IPS-NIHi7 (cell line): ENCODE data around the gene TTLL9.
A peak's percentile ranks its signal among the peaks of the same experiment; 100 is the strongest.

Source experiments
- DNase-seq: peaks from one replicate; pipeline ENCODE4 v3.0.0; 2012; ENCODE audit warnings: mixed read lengths; ENCODE audit errors: extremely low spot score

The TTLL9 gene

GRCh38 chr20:31879143-31879987, 8.9 kb downstream of the TTLL9 start:
- DNase-seq, result peak; percentile 99

DNA sequence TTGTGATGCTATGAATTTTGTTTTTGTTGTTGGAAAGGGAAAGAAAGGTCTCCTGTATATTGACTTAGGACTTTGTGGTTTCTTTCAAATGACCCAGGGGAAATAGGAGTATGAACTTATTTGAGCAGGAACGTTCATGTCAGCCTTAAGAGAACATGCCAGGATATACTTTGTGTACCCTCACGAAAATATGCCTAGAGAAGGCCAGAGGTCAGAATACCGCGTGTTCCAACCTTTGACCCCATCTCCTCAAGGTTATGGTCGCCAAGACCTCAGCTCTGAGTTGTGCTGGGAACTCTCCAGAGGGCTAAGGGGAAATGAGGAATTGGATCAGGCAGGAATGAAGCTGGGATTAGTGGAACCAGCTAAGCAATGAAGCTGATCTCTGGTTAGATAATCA, 11.5 kb downstream of the TTLL9 start:
- DNase-seq, result no peak

DNA sequence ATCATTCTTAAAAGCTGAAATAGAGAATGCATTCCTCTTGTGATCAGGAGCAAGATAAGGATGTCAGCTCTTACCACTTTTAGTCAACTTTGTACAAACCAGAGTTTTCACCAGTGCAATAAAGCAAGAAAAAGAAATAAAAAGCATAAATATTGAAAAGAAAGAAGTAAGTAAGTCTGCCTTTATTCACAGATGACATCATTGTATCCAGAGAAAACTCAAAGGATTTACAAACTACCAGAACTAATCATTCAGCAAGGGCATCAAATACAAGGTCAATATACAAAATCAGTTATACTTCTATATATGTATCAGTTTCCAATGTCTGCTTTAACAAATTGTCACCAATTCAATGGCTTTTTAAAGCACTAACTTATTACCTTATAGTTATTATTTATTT, 13.4 kb downstream of the TTLL9 start:
- no peak for DNase-seq

GRCh38 chr20:31890646-31891045, 20.2 kb downstream of the TTLL9 start:
- DNase-seq, result no peak

GRCh38 chr20:31894980-31895675, 24.7 kb downstream of the TTLL9 start:
- peak; percentile 50 for DNase-seq

- DNase-seq, result no peak
These were observed 25.6 kb downstream of the TTLL9 start for GRCh38 chr20:31896049-31896448.

GRCh38 chr20:31897541-31897940, 27.1 kb downstream of the TTLL9 start:
- DNase-seq, result no peak

- no peak for DNase-seq
These were observed 31.2 kb downstream of the TTLL9 start for GRCh38 chr20:31901615-31902014.

- DNase-seq, result no peak
These were observed 33.4 kb downstream of the TTLL9 start for GRCh38 chr20:31903627-31904386.

- DNase-seq, result no peak
These were observed 35.6 kb downstream of the TTLL9 start for GRCh38 chr20:31906001-31906400.

GRCh38 chr20:31907046-31907445, 36.6 kb downstream of the TTLL9 start:
- no peak for DNase-seq

DNA sequence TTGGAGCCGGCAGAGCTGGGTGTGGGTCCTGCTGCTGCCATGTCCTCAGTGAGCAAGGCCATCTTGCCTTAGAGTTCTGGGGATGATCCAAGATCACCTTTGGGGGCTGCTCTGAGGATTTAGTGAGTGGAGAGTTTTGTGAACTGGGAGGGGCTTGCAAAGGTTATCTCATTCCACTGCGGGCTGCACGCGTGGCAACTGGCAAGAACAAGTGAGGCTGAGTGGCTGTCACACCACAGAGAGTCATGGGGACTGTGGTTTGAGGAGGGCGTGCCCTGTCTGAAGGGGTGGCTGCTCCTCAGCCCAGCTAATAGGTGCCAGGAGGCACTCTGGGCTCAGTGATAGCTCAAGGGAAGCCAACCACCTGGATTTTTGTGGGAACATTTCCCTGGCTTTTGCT, 37.6 kb downstream of the TTLL9 start:
- no peak for DNase-seq

DNA sequence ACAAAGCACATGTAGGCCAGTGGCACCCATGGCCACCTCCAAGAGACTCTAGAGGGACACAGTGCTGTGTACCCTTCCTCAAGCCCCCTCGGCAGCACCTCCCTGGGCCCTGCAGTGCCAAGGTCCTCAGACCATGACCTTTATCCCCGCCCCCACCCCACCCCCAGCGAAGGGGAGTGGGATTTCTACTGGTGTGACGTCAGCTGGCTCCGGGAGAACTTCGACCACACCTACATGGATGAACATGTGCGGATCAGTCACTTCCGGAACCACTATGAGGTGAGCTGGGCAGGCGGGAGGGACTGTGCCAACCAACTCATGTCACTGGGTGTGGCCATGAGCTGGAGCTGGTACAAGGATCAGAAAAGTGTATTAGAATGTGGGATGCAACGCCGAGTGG, 38.0 kb downstream of the TTLL9 start:
- DNase-seq, result no peak

DNA sequence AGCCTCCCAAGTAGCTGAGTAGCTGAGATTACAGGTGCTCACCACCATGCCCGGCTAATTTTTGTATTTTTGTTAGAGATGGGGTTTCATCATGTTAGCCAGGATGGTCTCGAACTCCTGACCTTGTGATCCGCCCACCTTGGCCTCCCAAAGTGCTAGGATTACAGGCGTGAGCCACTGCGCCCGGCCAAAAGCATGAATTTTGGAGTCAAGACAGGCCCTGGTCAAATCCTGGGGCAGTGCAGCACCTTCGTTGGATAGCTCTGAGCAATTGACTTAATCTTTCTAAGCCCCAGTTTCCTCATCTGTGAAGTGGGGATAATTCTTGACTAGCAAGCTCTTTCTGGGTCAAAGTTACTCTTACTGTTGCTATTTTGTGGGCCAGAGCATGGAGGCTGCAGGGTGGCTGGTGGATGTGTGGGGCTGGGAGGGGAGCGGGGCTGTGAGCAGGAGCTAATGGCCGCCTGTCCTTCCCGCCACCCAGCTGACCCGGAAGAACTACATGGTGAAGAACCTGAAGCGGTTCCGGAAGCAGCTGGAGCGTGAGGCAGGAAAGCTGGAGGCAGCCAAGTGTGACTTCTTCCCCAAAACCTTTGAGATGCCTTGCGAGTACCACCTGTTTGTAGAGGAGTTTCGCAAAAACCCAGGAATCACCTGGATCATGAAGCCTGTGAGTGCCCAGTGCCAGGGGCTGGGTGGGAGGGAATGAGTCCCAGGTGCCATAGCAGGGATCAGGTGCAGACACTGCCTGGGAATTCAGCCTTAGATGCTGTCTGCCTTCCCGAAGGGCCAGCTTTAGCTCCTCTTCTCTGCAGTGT, 39.0 kb downstream of the TTLL9 start:
- DNase-seq, result no peak

DNA sequence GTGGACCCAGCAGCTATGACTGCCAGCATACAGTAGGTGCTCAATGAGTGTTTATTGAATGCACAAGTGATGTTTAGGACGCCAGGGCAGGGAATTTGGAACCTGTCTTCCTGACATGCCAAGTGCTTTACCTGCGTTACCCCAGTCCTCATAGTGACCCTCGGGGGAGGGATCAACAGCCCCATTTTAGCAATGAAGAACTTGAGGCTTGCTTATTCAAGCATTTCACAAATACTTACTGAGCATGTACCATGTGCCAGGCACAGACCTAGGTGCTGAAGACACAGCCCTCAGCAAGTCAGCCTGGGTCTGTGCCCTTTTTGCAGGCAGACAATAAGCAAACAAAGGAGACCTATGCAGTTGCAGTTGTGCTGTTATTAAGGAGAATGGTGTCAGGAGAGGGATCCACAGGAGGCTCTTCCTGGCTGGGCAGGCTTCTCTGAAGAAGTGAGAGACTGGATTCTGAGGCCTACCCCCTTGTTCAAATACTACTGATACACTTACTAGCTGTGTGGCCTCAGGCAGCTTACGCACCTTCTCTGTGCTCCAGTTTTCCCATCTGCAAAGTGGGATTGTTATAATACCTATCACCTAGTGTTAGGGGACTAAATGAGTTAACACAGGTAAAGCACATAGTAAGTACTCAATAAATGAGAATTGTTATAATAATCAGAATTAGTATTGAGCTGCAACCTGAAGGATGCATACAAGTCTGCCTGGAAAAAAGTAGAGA, 39.8 kb downstream of the TTLL9 start:
- DNase-seq, result no peak

- no peak for DNase-seq
These were observed 43.2 kb downstream of the TTLL9 start for GRCh38 chr20:31913431-31914157.

- DNase-seq, result no peak
These were observed 43.7 kb downstream of the TTLL9 start for GRCh38 chr20:31914170-31914569.

DNA sequence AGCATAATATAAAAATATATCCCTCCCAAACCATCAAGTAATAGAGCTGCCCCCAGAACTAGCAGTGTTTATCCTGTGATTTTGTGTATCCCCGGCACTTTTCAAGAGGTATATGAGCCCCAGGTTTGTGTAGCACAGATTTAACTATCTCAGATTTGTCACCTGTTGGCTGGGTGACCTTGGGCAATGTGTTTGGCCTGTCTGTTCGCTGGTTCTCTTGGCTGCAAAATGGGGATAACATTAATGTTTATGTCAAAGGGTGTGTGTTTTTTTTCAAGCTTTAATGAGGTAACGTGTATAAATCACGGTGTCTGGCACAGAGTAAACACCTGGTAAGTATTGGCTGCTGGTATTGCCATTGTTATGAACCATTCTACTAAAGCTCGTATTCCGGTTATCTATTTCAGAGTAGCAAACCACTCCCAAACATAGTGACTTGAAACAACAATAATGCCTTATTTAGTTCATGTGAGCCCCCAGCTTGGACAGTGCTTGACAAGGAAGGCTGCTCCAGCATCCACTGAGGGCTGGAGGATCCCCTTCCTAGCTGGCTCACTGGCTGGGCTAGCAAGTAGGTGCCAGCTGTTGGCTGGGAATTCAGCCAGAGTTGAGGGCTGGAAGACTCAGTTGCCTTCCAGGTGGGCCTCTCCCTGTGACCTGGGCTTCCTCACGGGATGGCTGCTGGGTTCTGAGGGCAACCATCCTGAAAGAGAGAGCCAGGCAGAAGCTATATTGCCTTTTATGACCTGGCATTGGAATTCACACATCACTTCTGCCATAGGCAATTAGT, 45.3 kb downstream of the TTLL9 start:
- DNase-seq, result no peak

DNA sequence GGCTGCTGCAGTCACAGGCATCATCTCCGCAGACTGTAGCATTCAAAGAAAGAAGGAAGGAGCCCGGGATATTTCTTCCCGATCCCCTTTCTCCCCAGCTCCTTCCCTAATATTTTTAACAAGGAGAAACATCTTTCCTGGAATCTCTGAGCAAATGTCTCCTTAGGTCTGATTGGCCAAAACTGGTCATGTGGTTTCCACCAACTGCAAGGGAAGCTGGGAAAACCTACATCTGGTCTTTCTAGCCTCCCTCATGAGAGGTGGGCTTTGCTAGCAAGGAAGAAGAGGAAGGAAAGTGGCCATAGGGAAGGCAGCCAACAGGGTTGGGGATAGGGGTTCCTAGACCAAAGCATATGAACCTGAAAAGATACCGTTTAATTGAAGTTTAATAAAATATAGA, 46.3 kb downstream of the TTLL9 start:
- DNase-seq, result no peak
